Measurements from ENCODE around the gene FSIP1.

DNA sequence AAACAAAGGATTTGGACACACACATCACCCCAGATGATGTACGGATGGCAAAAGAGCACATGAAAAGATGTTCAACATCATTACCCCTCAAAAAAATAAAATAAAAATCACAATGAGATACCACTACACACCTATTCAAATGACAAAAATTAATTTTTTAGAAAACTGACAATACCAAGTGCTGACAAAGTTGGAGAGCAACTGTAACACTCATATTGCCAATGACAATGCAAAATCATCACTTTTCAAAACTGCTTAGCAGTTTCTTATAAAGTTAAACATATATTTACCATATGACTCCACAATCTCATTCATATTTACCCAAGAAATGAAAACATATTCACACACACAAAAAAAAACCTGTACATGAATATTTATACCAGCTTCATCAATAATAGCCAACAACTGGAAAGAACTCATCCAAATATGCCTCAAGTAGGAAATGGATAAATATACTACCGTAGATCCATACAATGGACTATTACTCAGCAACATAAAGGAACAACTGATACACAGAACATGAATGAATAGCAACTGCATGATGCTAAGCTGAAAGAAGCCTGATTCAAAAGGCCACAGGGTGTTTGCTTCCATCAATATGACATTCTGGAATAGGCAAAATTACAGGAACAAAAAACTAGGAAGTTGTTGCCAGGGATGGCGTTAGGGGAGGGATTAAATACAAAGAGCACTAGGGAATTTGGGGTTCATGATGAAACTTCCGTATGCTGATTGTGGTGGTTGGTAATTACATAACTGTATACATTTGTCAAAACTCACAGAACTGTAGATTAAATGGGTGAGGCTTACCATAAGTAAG lies 1.3 kb downstream of the FSIP1 start:
- TF ChIP-seq POLR2AphosphoS5 (IDR thresholded peaks at IDR 0.05; ENCODE audit: low read depth, low read length) (no peak), SIN3A (IDR thresholded peaks at IDR 0.05; ENCODE audit: borderline replicate concordance, insufficient read depth, low read length) (no peak), TAF1 (IDR thresholded peaks at IDR 0.05; ENCODE audit: borderline replicate concordance, insufficient read depth, low read length) (no peak)
- TF ChIP-seq, protein P1, sequence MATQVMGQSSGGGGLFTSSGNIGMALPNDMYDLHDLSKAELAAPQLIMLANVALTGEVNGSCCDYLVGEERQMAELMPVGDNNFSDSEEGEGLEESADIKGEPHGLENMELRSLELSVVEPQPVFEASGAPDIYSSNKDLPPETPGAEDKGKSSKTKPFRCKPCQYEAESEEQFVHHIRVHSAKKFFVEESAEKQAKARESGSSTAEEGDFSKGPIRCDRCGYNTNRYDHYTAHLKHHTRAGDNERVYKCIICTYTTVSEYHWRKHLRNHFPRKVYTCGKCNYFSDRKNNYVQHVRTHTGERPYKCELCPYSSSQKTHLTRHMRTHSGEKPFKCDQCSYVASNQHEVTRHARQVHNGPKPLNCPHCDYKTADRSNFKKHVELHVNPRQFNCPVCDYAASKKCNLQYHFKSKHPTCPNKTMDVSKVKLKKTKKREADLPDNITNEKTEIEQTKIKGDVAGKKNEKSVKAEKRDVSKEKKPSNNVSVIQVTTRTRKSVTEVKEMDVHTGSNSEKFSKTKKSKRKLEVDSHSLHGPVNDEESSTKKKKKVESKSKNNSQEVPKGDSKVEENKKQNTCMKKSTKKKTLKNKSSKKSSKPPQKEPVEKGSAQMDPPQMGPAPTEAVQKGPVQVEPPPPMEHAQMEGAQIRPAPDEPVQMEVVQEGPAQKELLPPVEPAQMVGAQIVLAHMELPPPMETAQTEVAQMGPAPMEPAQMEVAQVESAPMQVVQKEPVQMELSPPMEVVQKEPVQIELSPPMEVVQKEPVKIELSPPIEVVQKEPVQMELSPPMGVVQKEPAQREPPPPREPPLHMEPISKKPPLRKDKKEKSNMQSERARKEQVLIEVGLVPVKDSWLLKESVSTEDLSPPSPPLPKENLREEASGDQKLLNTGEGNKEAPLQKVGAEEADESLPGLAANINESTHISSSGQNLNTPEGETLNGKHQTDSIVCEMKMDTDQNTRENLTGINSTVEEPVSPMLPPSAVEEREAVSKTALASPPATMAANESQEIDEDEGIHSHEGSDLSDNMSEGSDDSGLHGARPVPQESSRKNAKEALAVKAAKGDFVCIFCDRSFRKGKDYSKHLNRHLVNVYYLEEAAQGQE (IDR thresholded peaks at IDR 0.05; ENCODE audit: insufficient read depth in 1 of 2, low read depth in 2 of 2, low read length in 2 of 2), result no peak
